ENCODE results near the gene OR7A10. TPM values are rescaled to one million over a fixed set of nuclear protein-coding genes. Genes with fewer than 3 reads are reported as not detected.
"Not testable (repeated sequence)": the region's sequence is repeated elsewhere in the genome, so short reads cannot be mapped to it uniquely, and the experiment has no call there.

Gene OR7A10
- total and polyA plus RNA-seq, 2 donors, result not detected

- no peaks in the 10 kb centered on the region for H3K36me3 ChIP-seq (ENCODE audit: insufficient read depth)
- no peak for DNase-seq (ENCODE audit: extremely low spot score)
- no peaks in the 10 kb centered on the region for H3K4me1 ChIP-seq (ENCODE audit: insufficient read depth)
- H3K4me3 ChIP-seq (ENCODE audit: low read depth, low read length), result no peak overlapping the region
- WGBS, result 42% methylated on average over 6 of the region's 6 CpGs
- no peak overlapping the region for H3K27ac ChIP-seq (ENCODE audit: low read depth)
Observed at GRCh38 chr19:14821937-14822336, 26.8 kb downstream of the OR7A10 start.

GRCh38 chr19:14818588-14818987 lies 30.1 kb downstream of the OR7A10 start:
- Histone ChIP-seq H3K36me3 (ENCODE audit: insufficient read depth) (no peaks in the 10 kb centered on the region), H3K27ac (ENCODE audit: low read depth) (no peak overlapping the region), H3K4me3 (ENCODE audit: low read depth, low read length) (no peak overlapping the region), H3K4me1 (ENCODE audit: insufficient read depth) (no peaks in the 10 kb centered on the region)
- DNase-seq (ENCODE audit: extremely low spot score), result no peak
- 78% methylated on average over 8 of the region's 8 CpGs for WGBS

GRCh38 chr19:14817052-14817451 lies 31.7 kb downstream of the OR7A10 start:
- no peak for DNase-seq (ENCODE audit: extremely low spot score)
- no peaks in the 10 kb centered on the region for H3K36me3 ChIP-seq (ENCODE audit: insufficient read depth)
- no peak overlapping the region for H3K4me3 ChIP-seq (ENCODE audit: low read depth, low read length)
- no peaks in the 10 kb centered on the region for H3K4me1 ChIP-seq (ENCODE audit: insufficient read depth)
- WGBS, result 67% methylated on average over 3 of the region's 3 CpGs
- H3K27ac ChIP-seq (ENCODE audit: low read depth), result no peak overlapping the region

- DNase-seq (ENCODE audit: extremely low spot score), result no peak
- WGBS, result 65% methylated on average over 2 of the region's 2 CpGs
- H3K4me3 ChIP-seq (ENCODE audit: low read depth, low read length), result no peak overlapping the region
- H3K36me3 ChIP-seq (ENCODE audit: insufficient read depth), result no peaks in the 10 kb centered on the region
- H3K27ac ChIP-seq (ENCODE audit: low read depth), result no peak overlapping the region
- H3K4me1 ChIP-seq (ENCODE audit: insufficient read depth), result no peaks in the 10 kb centered on the region
Observed at GRCh38 chr19:14814982-14815652, 33.6 kb downstream of the OR7A10 start.

- Histone ChIP-seq H3K27ac (ENCODE audit: low read depth) (no peak overlapping the region), H3K36me3 (ENCODE audit: insufficient read depth) (no peaks in the 10 kb centered on the region), H3K4me1 (ENCODE audit: insufficient read depth) (no peaks in the 10 kb centered on the region), H3K4me3 (ENCODE audit: low read depth, low read length) (no peak overlapping the region)
- 56% methylated on average over 9 of the region's 9 CpGs for WGBS
- no peak for DNase-seq (ENCODE audit: extremely low spot score)
Observed at GRCh38 chr19:14809272-14810057, 39.3 kb downstream of the OR7A10 start.

GRCh38 chr19:14804765-14805164 lies 44.0 kb downstream of the OR7A10 start:
- no peak for DNase-seq (ENCODE audit: extremely low spot score)
- no peak overlapping the region for H3K27ac ChIP-seq (ENCODE audit: low read depth)
- no peaks in the 10 kb centered on the region for H3K36me3 ChIP-seq (ENCODE audit: insufficient read depth)
- no peak overlapping the region for H3K4me3 ChIP-seq (ENCODE audit: low read depth, low read length)
- WGBS, result 81% methylated on average over 3 of the region's 3 CpGs
- H3K4me1 ChIP-seq (ENCODE audit: insufficient read depth), result no peaks in the 10 kb centered on the region

GRCh38 chr19:14798760-14799159 lies 50.0 kb downstream of the OR7A10 start:
- H3K4me1 ChIP-seq (ENCODE audit: insufficient read depth), result no peaks in the 10 kb centered on the region
- WGBS, result 69% methylated on average over 5 of the region's 5 CpGs

GRCh38 chr19:14796021-14796420 lies 52.7 kb downstream of the OR7A10 start:
- no peak overlapping the region for H3K27ac ChIP-seq (ENCODE audit: low read depth)
- no peak overlapping the region for H3K4me3 ChIP-seq (ENCODE audit: low read depth, low read length)
- no peaks in the 10 kb centered on the region for H3K36me3 ChIP-seq (ENCODE audit: insufficient read depth)
- no peak for DNase-seq (ENCODE audit: extremely low spot score)
- no peaks in the 10 kb centered on the region for H3K4me1 ChIP-seq (ENCODE audit: insufficient read depth)
- WGBS, result 88% methylated on average over 11 of the region's 11 CpGs

More at GRCh38 chr19:14798760-14799159, 50.0 kb downstream of the OR7A10 start:
- H3K27ac ChIP-seq (ENCODE audit: low read depth), result no peak overlapping the region
- no peak for DNase-seq (ENCODE audit: extremely low spot score)
- H3K4me3 ChIP-seq (ENCODE audit: low read depth, low read length), result no peak overlapping the region
- H3K36me3 ChIP-seq (ENCODE audit: insufficient read depth), result no peaks in the 10 kb centered on the region

- no peak overlapping the region for H3K4me3 ChIP-seq (ENCODE audit: low read depth, low read length)
- H3K36me3 ChIP-seq (ENCODE audit: insufficient read depth), result no peaks in the 10 kb centered on the region
- H3K4me1 ChIP-seq (ENCODE audit: insufficient read depth), result no peaks in the 10 kb centered on the region
- no peak overlapping the region for H3K27ac ChIP-seq (ENCODE audit: low read depth)
- no peak for DNase-seq (ENCODE audit: extremely low spot score)
- 83% methylated on average over 5 of the region's 5 CpGs for WGBS
Observed at GRCh38 chr19:14795078-14795721, 53.5 kb downstream of the OR7A10 start.

GRCh38 chr19:14792250-14792649 lies 56.5 kb downstream of the OR7A10 start:
- 82% methylated on average over 6 of the region's 6 CpGs for WGBS
- H3K36me3 ChIP-seq (ENCODE audit: insufficient read depth); DNase-seq (ENCODE audit: extremely low spot score); H3K27ac ChIP-seq (ENCODE audit: low read depth); H3K4me3 ChIP-seq (ENCODE audit: low read depth, low read length); H3K4me1 ChIP-seq (ENCODE audit: insufficient read depth): not testable (repeated sequence)

Small RNAs within 50 kb of the gene (small RNA-seq; reads per million reads assigned to genes)
- gene AC005255.1 (not detected), gene OR7A18P (not detected)

Other genes starting within 250 kb of the OR7A10 start
- gene ADGRE3, start 174.1 kb downstream of the OR7A10 start, total RNA-seq, result 0.16 TPM
- not detected for gene ADGRE3, start 174.1 kb downstream of the OR7A10 start, polyA plus RNA-seq
- gene ZNF333, start 158.9 kb downstream of the OR7A10 start, total RNA-seq, result 32.5 TPM
- gene ZNF333, start 158.9 kb downstream of the OR7A10 start, polyA plus RNA-seq, result 16.2 TPM
- 0.90 TPM for gene ADGRE2, start 70.4 kb downstream of the OR7A10 start, total RNA-seq
- 2.2 TPM for gene ADGRE2, start 70.4 kb downstream of the OR7A10 start, polyA plus RNA-seq
- not detected for gene OR7A5, start 13.7 kb downstream of the OR7A10 start, total RNA-seq
- not detected for gene OR7A5, start 13.7 kb downstream of the OR7A10 start, polyA plus RNA-seq
- gene OR7C1, start 13.7 kb downstream of the OR7A10 start, total RNA-seq, result not detected
- gene OR7C1, start 13.7 kb downstream of the OR7A10 start, polyA plus RNA-seq, result 0.01 TPM
- gene OR7A17, start 37.2 kb upstream of the OR7A10 start, total RNA-seq, result not detected
- not detected for gene OR7A17, start 37.2 kb upstream of the OR7A10 start, polyA plus RNA-seq
- not detected for gene OR7C2, start 92.6 kb upstream of the OR7A10 start, total RNA-seq
- gene OR7C2, start 92.6 kb upstream of the OR7A10 start, polyA plus RNA-seq, result not detected
- gene SLC1A6, start 130.9 kb upstream of the OR7A10 start, total RNA-seq, result not detected
- gene SLC1A6, start 130.9 kb upstream of the OR7A10 start, polyA plus RNA-seq, result not detected
- gene CASP14, start 200.6 kb upstream of the OR7A10 start, total RNA-seq, result not detected
- not detected for gene CASP14, start 200.6 kb upstream of the OR7A10 start, polyA plus RNA-seq
- not detected for gene OR1I1, start 233.3 kb upstream of the OR7A10 start, total RNA-seq
- gene OR1I1, start 233.3 kb upstream of the OR7A10 start, polyA plus RNA-seq, result not detected

Measured in urinary bladder (tissue), 4 donors.